Subcutaneous abdominal adipose tissue (tissue), 5 donors: ENCODE measurements around the gene PTPN7.
"Not testable (repeated sequence)": the region's sequence is repeated elsewhere in the genome, so short reads cannot be mapped to it uniquely, and the experiment has no call there.

ENCODE experiments used
- H3K27ac ChIP-seq: one replicate; pipeline ENCODE4 v1.7.0; 2013; ENCODE audit warnings: low read depth, mild to moderate bottlenecking, inconsistent platforms, low read length, moderate library complexity
- H3K27me3 ChIP-seq, 5 donors: one replicate each; pipeline ENCODE4 v1.7.0; 2013; ENCODE audit warnings: low read length in 5 of 5, inconsistent platforms in 1 of 5; ENCODE audit not compliant: control insufficient read depth in 5 of 5, insufficient read depth in 4 of 5
- H3K36me3 ChIP-seq, 5 donors: one replicate each; pipeline ENCODE4 v1.7.0; 2013; ENCODE audit warnings: low read length in 5 of 5; ENCODE audit not compliant: control insufficient read depth in 5 of 5, insufficient read depth in 5 of 5
- H3K4me1 ChIP-seq, 5 donors: one replicate each; pipeline ENCODE4 v1.7.0; 2013; ENCODE audit warnings: low read length in 5 of 5, mild to moderate bottlenecking in 3 of 5, moderate library complexity in 1 of 5; ENCODE audit not compliant: control insufficient read depth in 5 of 5, insufficient read depth in 5 of 5
- H3K4me3 ChIP-seq, 5 donors: one replicate each; pipeline ENCODE4 v1.7.0; 2013; ENCODE audit warnings: low read length in 5 of 5, low read depth in 1 of 5
- H3K9ac ChIP-seq, 5 donors: one replicate each; pipeline ENCODE4 v1.7.0; 2013; ENCODE audit warnings: low read length in 5 of 5, mild to moderate bottlenecking in 4 of 5, moderate library complexity in 3 of 5
- H3K9me3 ChIP-seq, 5 donors: one replicate each; pipeline ENCODE4 v1.7.0; 2013; ENCODE audit warnings: low read length in 5 of 5; ENCODE audit not compliant: control insufficient read depth in 5 of 5
- donor health status: healthy.
- donor health status: healthy.
- donor health status: healthy.
- donor health status: healthy.
- donor health status: healthy.

PTPN7 gene

GRCh38 chr1:202200669-202201068 lies 40.3 kb upstream of the PTPN7 start:
- no peak overlapping the region for H3K9ac ChIP-seq
- no peaks in the 10 kb centered on the region for H3K36me3 ChIP-seq
- no peaks in the 10 kb centered on the region for H3K4me1 ChIP-seq
- H3K9me3 ChIP-seq, result no peaks in the 10 kb centered on the region
- no peak overlapping the region for H3K27ac ChIP-seq
- H3K4me3 ChIP-seq, result no peak overlapping the region
- H3K27me3 ChIP-seq, result peaks cover 4 to 10% (median 9%) of the 10 kb centered on the region in 5 donors

GRCh38 chr1:202200112-202200548 lies 39.7 kb upstream of the PTPN7 start:
- no peak overlapping the region for H3K9ac ChIP-seq
- no peaks in the 10 kb centered on the region for H3K4me1 ChIP-seq
- H3K4me3 ChIP-seq, result no peak overlapping the region
- H3K9me3 ChIP-seq, result no peaks in the 10 kb centered on the region
- no peaks in the 10 kb centered on the region for H3K36me3 ChIP-seq
- H3K27ac ChIP-seq, result no peak overlapping the region
- H3K27me3 ChIP-seq, result peaks cover 3 to 15% (median 12%) of the 10 kb centered on the region in 5 donors

GRCh38 chr1:202199040-202199889 lies 38.9 kb upstream of the PTPN7 start:
- Histone ChIP-seq H3K9ac (no peak overlapping the region), H3K9me3 (no peaks in the 10 kb centered on the region), H3K27ac (no peak overlapping the region), H3K36me3 (no peaks in the 10 kb centered on the region), H3K4me1 (no peaks in the 10 kb centered on the region), H3K27me3 (peaks cover 3 to 19% (median 14%) of the 10 kb centered on the region in 5 donors), H3K4me3 (no peak overlapping the region)

GRCh38 chr1:202198366-202198724 lies 37.9 kb upstream of the PTPN7 start:
- Histone ChIP-seq H3K36me3 (no peaks in the 10 kb centered on the region), H3K9ac (no peak overlapping the region), H3K27me3 (peaks cover 7 to 28% (median 21%) of the 10 kb centered on the region in 5 donors), H3K4me3 (no peak overlapping the region), H3K9me3 (no peaks in the 10 kb centered on the region), H3K27ac (no peak overlapping the region), H3K4me1 (peaks cover 0 to 4% (median 2%) of the 10 kb centered on the region in 5 donors)

- Histone ChIP-seq H3K27ac (no peak overlapping the region), H3K27me3 (peaks cover 12 to 33% (median 26%) of the 10 kb centered on the region in 5 donors), H3K36me3 (no peaks in the 10 kb centered on the region)
Measured at GRCh38 chr1:202197653-202198365, 37.4 kb upstream of the PTPN7 start.

GRCh38 chr1:202194328-202194648 lies 33.9 kb upstream of the PTPN7 start:
- Histone ChIP-seq H3K36me3 (no peaks in the 10 kb centered on the region), H3K4me1 (peaks cover 0 to 9% (median 5%) of the 10 kb centered on the region in 5 donors), H3K9me3 (no peaks in the 10 kb centered on the region), H3K27ac (no peak overlapping the region), H3K4me3 (no peak overlapping the region), H3K27me3 (peaks cover 10 to 33% (median 29%) of the 10 kb centered on the region in 5 donors), H3K9ac (no peak overlapping the region)

More at GRCh38 chr1:202197653-202198365, 37.4 kb upstream of the PTPN7 start:
- peaks cover 0 to 9% (median 5%) of the 10 kb centered on the region in 5 donors for H3K4me1 ChIP-seq
- no peaks in the 10 kb centered on the region for H3K9me3 ChIP-seq
- H3K4me3 ChIP-seq, result no peak overlapping the region
- no peak overlapping the region for H3K9ac ChIP-seq

GRCh38 chr1:202193614-202194327 lies 33.4 kb upstream of the PTPN7 start, which contains the start of gene LGR6:
Gene LGR6 (plus strand): TSS chr1:202193799. CDS start chr1:202193990, 191 bp downstream.
- no peaks in the 10 kb centered on the region for H3K9me3 ChIP-seq
- H3K27me3 ChIP-seq, result peaks cover 10 to 33% (median 29%) of the 10 kb centered on the region in 5 donors
- peaks cover 0 to 9% (median 5%) of the 10 kb centered on the region in 5 donors for H3K4me1 ChIP-seq
- no peak within 1 kb of the TSS for H3K9ac ChIP-seq
- no peak within 1 kb of the TSS for H3K4me3 ChIP-seq
- H3K27ac ChIP-seq, result no peak within 1 kb of the TSS
- no peaks in the 10 kb centered on the region for H3K36me3 ChIP-seq

GRCh38 chr1:202192770-202193613 lies 32.6 kb upstream of the PTPN7 start:
- H3K27ac ChIP-seq, result no peak overlapping the region
- H3K4me3 ChIP-seq, result no peak overlapping the region
- peaks cover 10 to 33% (median 30%) of the 10 kb centered on the region in 5 donors for H3K27me3 ChIP-seq
- H3K36me3 ChIP-seq, result no peaks in the 10 kb centered on the region
- no peak overlapping the region for H3K9ac ChIP-seq
- H3K9me3 ChIP-seq, result no peaks in the 10 kb centered on the region
- H3K4me1 ChIP-seq, result peaks cover 0 to 9% (median 5%) of the 10 kb centered on the region in 5 donors

GRCh38 chr1:202191391-202191790 lies 31.0 kb upstream of the PTPN7 start:
- H3K9me3 ChIP-seq, H3K36me3 ChIP-seq, H3K4me1 ChIP-seq, H3K27ac ChIP-seq, H3K4me3 ChIP-seq, H3K9ac ChIP-seq: not testable (repeated sequence)
- peaks cover 10 to 42% (median 31%) of the 10 kb centered on the region in 5 donors for H3K27me3 ChIP-seq
